Measurements from ENCODE around the gene RNF5. TPM values are rescaled to one million over a fixed set of nuclear protein-coding genes. Genes with fewer than 3 reads are reported as not detected.

Gene RNF5
- polyA plus RNA-seq, 1 experiment = 33.3 TPM

DNA sequence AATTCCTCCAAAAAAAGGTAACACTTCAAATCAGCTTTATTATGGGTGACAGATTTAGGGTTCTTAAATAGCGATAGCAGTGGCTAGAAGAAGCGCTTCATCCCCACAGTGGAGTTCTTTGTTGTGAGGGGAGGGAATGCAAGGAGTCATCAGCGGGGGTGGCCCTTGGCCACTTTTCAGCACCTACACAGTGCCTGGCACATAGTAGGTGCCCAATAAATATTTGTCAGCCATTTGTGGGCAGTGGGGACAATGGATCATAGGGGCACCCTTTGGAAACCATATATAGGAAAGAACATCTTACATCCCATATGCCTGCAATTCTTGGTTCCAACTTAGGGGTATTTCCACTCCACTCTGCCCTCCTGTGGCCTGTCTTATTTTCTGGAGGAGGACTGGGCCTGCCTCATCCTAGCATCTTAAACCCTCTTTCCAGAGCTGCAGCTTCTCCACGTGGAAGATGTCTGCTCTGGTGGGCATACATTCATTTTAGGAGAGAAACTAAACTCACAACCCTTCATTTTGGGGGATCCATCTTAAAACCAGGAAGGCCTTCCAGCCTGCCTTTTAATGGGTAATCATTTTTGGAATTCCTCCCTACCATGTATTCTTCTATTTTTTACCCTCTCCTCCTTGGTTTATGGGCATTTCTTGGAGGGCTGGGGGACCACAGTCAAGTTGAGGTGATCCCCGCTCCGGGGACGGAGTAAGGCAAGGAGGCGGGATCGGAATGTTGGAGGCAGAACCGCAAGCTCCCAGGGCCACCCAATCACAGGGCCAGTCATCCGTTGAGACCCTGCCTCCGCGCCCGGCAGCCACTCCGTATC, 16.8 kb downstream of the RNF5 start:
- Histone ChIP-seq H3K27ac (ENCODE audit: low read depth, low read length) (peak overlapping the region; percentile 84), H3K9me3 (ENCODE audit: control insufficient read depth, insufficient read depth, low read length) (no peaks in the 10 kb centered on the region; the same call in 1 of the 2 replicates), H3K27me3 (ENCODE audit: control insufficient read depth, insufficient read depth, low read length) (no peaks in the 10 kb centered on the region), H3K4me3 (ENCODE audit: low read depth, low read length) (peak overlapping the region; percentile 60)
- peak; percentile 65 for TF ChIP-seq CTCF (IDR thresholded peaks at IDR 0.05; ENCODE audit: low read depth, low read length)
- POLR2A ChIA-PET = interaction anchor here (0.5 to 2.0 kb wide), 8 partner anchors 18 to 1123 kb away, joined by 3 to 30 read pairs (median 8); partner anchors contain the start of genes ATF6B, FKBPL and ZBTB22
- CTCF ChIA-PET = interaction anchor here (0.5 to 2.1 kb wide), 31 partner anchors 9 to 1018 kb away, joined by 3 to 18 read pairs (median 4); partner anchors contain the start of genes AGPAT1, ATF6B, ATP6V1G2 and EGFL8
- DNase-seq (ENCODE audit: low read depth, low spot score) = no peak

DNA sequence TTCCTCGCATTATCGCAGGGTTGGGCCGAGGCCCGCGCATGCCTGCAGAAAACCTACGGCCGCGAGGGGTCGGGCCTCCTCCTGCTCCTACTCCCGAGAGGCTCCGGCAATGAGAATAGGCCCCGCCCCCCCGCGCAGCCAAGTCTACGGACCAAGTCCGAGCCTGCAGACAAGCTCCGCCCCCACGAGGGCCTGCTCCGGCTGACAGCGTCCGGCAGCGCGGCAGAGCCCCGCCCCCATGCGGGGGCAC, 17.4 kb downstream of the RNF5 start:
- ChIA-PET CTCF (interaction anchor here (0.6 to 2.1 kb wide), 32 partner anchors 8 to 1933 kb away, joined by 3 to 18 read pairs (median 4); partner anchors contain the start of genes AGPAT1, ATF6B, ATP6V1G2 and EGFL8), POLR2A (interaction anchor here (0.7 to 2.0 kb wide), 7 partner anchors 19 to 1122 kb away, joined by 3 to 30 read pairs (median 11); partner anchors contain the start of genes ATF6B, FKBPL and ZBTB22)
- peak; percentile 100 for DNase-seq (ENCODE audit: low read depth, low spot score)
- peak; percentile 56 for TF ChIP-seq CTCF (IDR thresholded peaks at IDR 0.05; ENCODE audit: low read depth, low read length)
- Histone ChIP-seq H3K9me3 (ENCODE audit: control insufficient read depth, insufficient read depth, low read length) (no peaks in the 10 kb centered on the region; the same call in 1 of the 2 replicates), H3K4me3 (ENCODE audit: low read depth, low read length) (peak overlapping the region; percentile 83), H3K27me3 (ENCODE audit: control insufficient read depth, insufficient read depth, low read length) (no peaks in the 10 kb centered on the region), H3K27ac (ENCODE audit: low read depth, low read length) (no peak overlapping the region)

GRCh38 chr6:32195902-32196681, 17.9 kb downstream of the RNF5 start:
- ChIA-PET POLR2A (interaction anchor here (0.6 to 2.0 kb wide), 8 partner anchors 19 to 1122 kb away, joined by 3 to 30 read pairs (median 8); partner anchors contain the start of genes ATF6B, FKBPL and ZBTB22), CTCF (interaction anchor here (0.6 to 2.1 kb wide), 29 partner anchors 10 to 1933 kb away, joined by 3 to 18 read pairs (median 4); partner anchors contain the start of genes AGPAT1, ATF6B, ATP6V1G2 and EGFL8)
- no peak for TF ChIP-seq CTCF (IDR thresholded peaks at IDR 0.05; ENCODE audit: low read depth, low read length)
- Histone ChIP-seq H3K27me3 (ENCODE audit: control insufficient read depth, insufficient read depth, low read length) (peaks cover 2% of the 10 kb centered on the region), H3K4me3 (ENCODE audit: low read depth, low read length) (peak overlapping the region; percentile 83), H3K27ac (ENCODE audit: low read depth, low read length) (peak overlapping the region; percentile 100), H3K9me3 (ENCODE audit: control insufficient read depth, insufficient read depth, low read length) (no peaks in the 10 kb centered on the region; the same call in 1 of the 2 replicates)
- peak; percentile 55 for DNase-seq (ENCODE audit: low read depth, low spot score)

DNA sequence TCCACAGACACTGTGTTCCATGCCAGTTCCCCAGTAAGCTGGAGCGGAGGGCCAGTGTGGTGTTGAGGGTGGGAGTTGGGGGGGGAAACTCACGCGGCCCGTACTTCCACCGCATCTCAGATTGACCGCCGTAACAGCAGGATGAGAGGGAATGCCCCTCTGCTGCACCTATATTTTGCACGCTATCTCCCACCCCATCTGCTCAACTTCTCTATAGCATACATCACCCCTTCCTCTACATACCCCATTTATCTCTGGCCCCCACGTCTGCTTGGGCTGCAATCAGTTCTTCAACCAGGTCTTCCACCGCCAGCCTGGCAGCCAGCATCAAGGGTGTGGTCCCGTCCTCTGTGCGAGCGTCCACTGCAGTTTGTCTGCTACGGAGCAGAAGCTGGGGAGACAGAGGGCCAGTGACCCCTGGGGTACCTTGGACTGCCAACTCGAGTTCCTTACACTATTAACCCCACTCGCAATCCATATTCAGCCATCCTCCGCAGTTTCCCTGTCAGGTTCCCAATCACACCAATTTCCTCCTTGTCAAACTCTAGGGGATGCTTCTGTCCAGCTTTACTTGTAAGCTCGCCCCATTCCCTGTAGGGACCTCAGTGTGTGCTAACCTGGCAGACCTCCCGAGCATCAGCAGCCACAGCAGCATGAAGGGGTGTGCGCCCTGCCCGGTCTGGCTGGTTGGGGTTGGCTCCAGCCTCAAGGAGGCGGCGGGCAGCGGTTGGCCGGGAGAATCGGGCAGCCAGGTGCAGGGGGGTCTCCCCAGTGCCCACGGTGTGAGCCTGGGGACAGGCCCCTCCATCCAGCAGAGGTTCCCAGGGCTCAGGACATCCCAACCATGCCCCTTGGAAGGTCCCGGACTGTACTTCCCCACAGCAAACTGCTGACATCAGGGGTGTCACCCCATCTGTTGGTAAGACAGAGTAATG, 18.7 kb downstream of the RNF5 start:
- no peak for TF ChIP-seq CTCF (IDR thresholded peaks at IDR 0.05; ENCODE audit: low read depth, low read length)
- ChIA-PET POLR2A (interaction anchor here (0.6 to 2.0 kb wide), 2 partner anchors 68 to 410 kb away, joined by 6 to 13 read pairs; partner anchors contain the start of genes ATF6B and FKBPL), CTCF (interaction anchor here (0.7 to 2.1 kb wide), 4 partner anchors 48 to 264 kb away, joined by 3 to 18 read pairs (median 8); partner anchors contain the start of gene ATF6B)
- Histone ChIP-seq H3K4me3 (ENCODE audit: low read depth, low read length) (peak overlapping the region; percentile 83), H3K27me3 (ENCODE audit: control insufficient read depth, insufficient read depth, low read length) (peaks cover 4% of the 10 kb centered on the region), H3K9me3 (ENCODE audit: control insufficient read depth, insufficient read depth, low read length) (no peaks in the 10 kb centered on the region; the same call in 1 of the 2 replicates), H3K27ac (ENCODE audit: low read depth, low read length) (peak overlapping the region; percentile 100)
- DNase-seq (ENCODE audit: low read depth, low spot score) = no peak

Measured in AG04450 (cell line).